Measurements from ENCODE around the gene FAM78A. TPM values are rescaled to one million over a fixed set of nuclear protein-coding genes. Genes with fewer than 3 reads are reported as not detected.
A peak's percentile ranks its signal among the peaks of the same experiment; 100 is the strongest.

Gene FAM78A
- total and polyA plus RNA-seq, 3 experiments from 2014 or later = 27.6 to 44.4 (median 43.6) TPM

GRCh38 chr9:131312822-131313770 lies 36.8 kb upstream of the FAM78A start:
- no peak overlapping the region for H3K4me3 ChIP-seq (ENCODE audit: low read length)
- Mint-ChIP-seq H3K27me3 (peaks cover 0 to 2% of the 10 kb centered on the region in 2 donors), H3K9me3 (no peaks in the 10 kb centered on the region), H3K27ac (peak overlapping the region in 4 of 8 donors; percentile 80 to 89 (median 86)), H3K4me3 (peak overlapping the region in 2 of 7 donors; percentile 3 to 76), H3K36me3 (no peaks in the 10 kb centered on the region), H3K4me1 (peaks cover 10 to 19% (median 11%) of the 10 kb centered on the region in 3 donors)
- H3K27me3 ChIP-seq (ENCODE audit: insufficient read depth, low read length, poor library complexity, severe bottlenecking) = no peaks in the 10 kb centered on the region
- H3K9me3 ChIP-seq (ENCODE audit: low read length) = no peaks in the 10 kb centered on the region
- no peaks in the 10 kb centered on the region for H3K36me3 ChIP-seq (ENCODE audit: insufficient read depth, low read length)
- no peak overlapping the region for H3K27ac ChIP-seq (ENCODE audit: low read depth, low read length)
- peaks cover 15% of the 10 kb centered on the region for H3K4me1 ChIP-seq (ENCODE audit: insufficient read depth, low read length)
- ChIA-PET CTCF (no interaction called here), POLR2A (no interaction called here)
- DNase-seq = no peak

DNA sequence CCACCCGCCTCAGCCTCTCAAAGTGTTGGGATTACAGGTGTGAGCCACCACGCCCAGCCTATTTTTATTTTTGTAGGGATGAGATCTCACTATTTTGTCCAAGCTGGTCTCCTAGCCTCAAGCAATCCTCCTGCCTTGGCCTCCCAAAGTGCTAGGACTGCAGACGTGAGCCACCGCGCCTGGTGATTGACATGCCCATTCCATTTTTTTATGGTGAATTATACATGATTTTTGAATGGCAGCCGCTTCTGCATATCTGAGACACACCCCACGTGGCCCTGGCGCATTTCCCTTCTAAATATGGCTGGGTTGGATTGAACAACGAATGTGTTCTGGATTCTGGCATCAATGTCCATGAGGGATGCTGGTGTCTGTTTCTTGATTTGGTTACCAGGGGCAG lies 35.9 kb upstream of the FAM78A start:
- no peak for DNase-seq
- ChIA-PET CTCF (no interaction called here), POLR2A (no interaction called here)
- Histone ChIP-seq H3K36me3 (ENCODE audit: insufficient read depth, low read length) (no peaks in the 10 kb centered on the region), H3K4me3 (ENCODE audit: low read length) (no peak overlapping the region), H3K27ac (ENCODE audit: low read depth, low read length) (no peak overlapping the region), H3K9me3 (ENCODE audit: low read length) (no peaks in the 10 kb centered on the region), H3K27me3 (ENCODE audit: insufficient read depth, low read length, poor library complexity, severe bottlenecking) (no peaks in the 10 kb centered on the region), H3K4me1 (ENCODE audit: insufficient read depth, low read length) (peaks cover 15% of the 10 kb centered on the region)
- Mint-ChIP-seq H3K9me3 (no peaks in the 10 kb centered on the region), H3K36me3 (no peaks in the 10 kb centered on the region), H3K4me3 (peak overlapping the region in 2 of 7 donors; percentile 3 to 16), H3K27ac (peak overlapping the region in 3 of 8 donors; percentile 80 to 89 (median 87)), H3K4me1 (peaks cover 10 to 19% (median 11%) of the 10 kb centered on the region in 3 donors), H3K27me3 (peaks cover 0 to 2% of the 10 kb centered on the region in 2 donors)

- Histone ChIP-seq H3K27ac (ENCODE audit: low read depth, low read length) (no peak overlapping the region), H3K36me3 (ENCODE audit: insufficient read depth, low read length) (no peaks in the 10 kb centered on the region), H3K4me3 (ENCODE audit: low read length) (peak overlapping the region; percentile 66), H3K9me3 (ENCODE audit: low read length) (no peaks in the 10 kb centered on the region), H3K4me1 (ENCODE audit: insufficient read depth, low read length) (peaks cover 15% of the 10 kb centered on the region), H3K27me3 (ENCODE audit: insufficient read depth, low read length, poor library complexity, severe bottlenecking) (no peaks in the 10 kb centered on the region)
- DNase-seq = peak; percentile 59 to 83 (median 70)
- CTCF ChIA-PET = interaction anchor here (0.7 to 0.8 kb wide), 2 partner anchors 22 to 131 kb away, joined by 3 read pairs; no protein-coding TSS in a partner anchor
- peaks cover 0 to under 1% of the 10 kb centered on the region in 2 donors for H3K27me3 Mint-ChIP-seq
- peak overlapping the region; percentile 50 to 93 (median 70) for H3K27ac Mint-ChIP-seq
- POLR2A ChIA-PET = interaction anchor here (0.7 kb wide), 1 partner anchor 1183 kb away, joined by 7 read pairs; no protein-coding TSS in a partner anchor
- H3K4me1 Mint-ChIP-seq = peaks cover 10 to 19% (median 11%) of the 10 kb centered on the region in 3 donors
- H3K4me3 Mint-ChIP-seq = peak overlapping the region; percentile 12 to 85 (median 67)
- H3K36me3 Mint-ChIP-seq = no peaks in the 10 kb centered on the region
- H3K9me3 Mint-ChIP-seq = no peaks in the 10 kb centered on the region
Measured at GRCh38 chr9:131310833-131311554, 34.7 kb upstream of the FAM78A start.

DNA sequence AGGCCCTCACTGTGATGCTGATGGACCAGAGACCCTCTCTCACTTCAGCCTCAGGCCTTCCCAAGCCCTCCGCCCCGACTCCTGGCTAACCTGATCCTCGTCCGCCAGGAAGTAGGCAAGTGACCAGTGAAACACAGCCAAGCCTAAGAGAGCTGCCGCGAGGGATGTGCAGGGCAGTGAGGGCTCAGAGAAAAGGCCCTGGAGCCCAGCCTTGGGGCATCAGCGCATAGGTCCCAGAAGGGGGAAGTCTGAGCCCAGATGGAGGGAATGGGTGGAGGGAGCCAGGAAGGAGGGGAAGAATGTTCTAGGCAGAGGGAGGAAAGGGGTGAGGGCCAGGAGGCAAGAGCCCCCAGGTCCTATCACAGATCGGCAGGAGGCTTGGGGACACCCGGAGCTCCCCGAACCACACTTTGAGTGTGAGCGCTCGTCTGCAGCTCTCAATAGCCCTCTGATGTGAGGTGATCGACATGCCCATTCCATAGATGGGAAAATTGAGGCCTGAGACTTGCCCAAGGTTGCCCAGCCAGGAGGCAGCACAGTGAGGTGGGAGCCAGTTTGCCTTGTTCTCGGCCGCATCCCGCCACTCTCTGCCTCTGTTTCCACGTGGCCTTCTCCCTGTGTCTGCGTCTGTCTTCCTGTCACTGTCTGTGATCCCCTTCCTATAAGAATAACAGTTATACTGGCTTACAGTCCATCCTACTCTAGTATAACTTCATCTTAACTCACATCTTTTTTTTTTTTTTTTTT lies 33.4 kb upstream of the FAM78A start:
- Histone ChIP-seq H3K27me3 (ENCODE audit: insufficient read depth, low read length, poor library complexity, severe bottlenecking) (no peaks in the 10 kb centered on the region), H3K4me3 (ENCODE audit: low read length) (no peak overlapping the region), H3K27ac (ENCODE audit: low read depth, low read length) (no peak overlapping the region), H3K9me3 (ENCODE audit: low read length) (no peaks in the 10 kb centered on the region), H3K36me3 (ENCODE audit: insufficient read depth, low read length) (no peaks in the 10 kb centered on the region), H3K4me1 (ENCODE audit: insufficient read depth, low read length) (peaks cover 15% of the 10 kb centered on the region)
- Mint-ChIP-seq H3K27ac (peak overlapping the region in 4 of 8 donors; percentile 43 to 75 (median 65)), H3K4me3 (no peak overlapping the region), H3K9me3 (no peaks in the 10 kb centered on the region), H3K4me1 (peaks cover 10 to 19% (median 11%) of the 10 kb centered on the region in 3 donors), H3K27me3 (no peaks in the 10 kb centered on the region), H3K36me3 (no peaks in the 10 kb centered on the region)
- DNase-seq = no peak
- POLR2A ChIA-PET = no interaction called here
- CTCF ChIA-PET = interaction anchor here (1.0 kb wide), 1 partner anchor 132 kb away, joined by 3 read pairs; no protein-coding TSS in a partner anchor

DNA sequence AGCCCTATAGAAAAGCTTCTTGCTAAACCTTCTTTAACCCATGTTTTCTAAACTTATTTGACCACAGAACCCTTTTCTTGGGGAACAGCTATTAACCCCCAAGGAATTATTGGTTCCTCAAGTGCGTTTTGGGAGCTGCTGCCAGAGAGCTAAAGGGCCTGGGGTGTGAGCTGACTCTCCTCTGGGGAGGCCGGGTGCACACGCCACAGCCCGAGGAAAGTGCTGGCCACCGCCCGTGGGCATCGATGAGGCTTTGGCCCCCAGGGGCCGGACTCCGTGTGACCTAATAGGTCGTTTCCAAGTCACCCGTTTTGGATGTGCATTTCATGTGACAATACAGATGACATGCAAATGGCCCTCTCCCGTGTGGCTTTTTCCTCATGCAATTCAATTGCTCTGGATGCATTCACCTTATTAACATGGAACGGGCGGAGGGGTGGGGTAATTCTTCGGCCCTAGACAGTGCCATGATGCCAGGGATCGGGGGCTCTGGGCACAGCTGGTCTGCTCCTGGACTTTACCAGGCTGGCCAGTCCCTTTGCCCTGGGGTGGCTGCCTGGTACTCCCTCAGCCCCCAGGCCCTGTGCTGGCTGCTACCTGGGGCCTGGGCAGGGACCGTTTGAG lies 32.7 kb upstream of the FAM78A start:
- Histone ChIP-seq H3K4me3 (ENCODE audit: low read length) (no peak overlapping the region), H3K36me3 (ENCODE audit: insufficient read depth, low read length) (no peaks in the 10 kb centered on the region), H3K27me3 (ENCODE audit: insufficient read depth, low read length, poor library complexity, severe bottlenecking) (no peaks in the 10 kb centered on the region), H3K9me3 (ENCODE audit: low read length) (no peaks in the 10 kb centered on the region), H3K27ac (ENCODE audit: low read depth, low read length) (no peak overlapping the region), H3K4me1 (ENCODE audit: insufficient read depth, low read length) (peaks cover 15% of the 10 kb centered on the region)
- DNase-seq = no peak
- H3K27me3 Mint-ChIP-seq = no peaks in the 10 kb centered on the region
- no peaks in the 10 kb centered on the region for H3K9me3 Mint-ChIP-seq
- POLR2A ChIA-PET = no interaction called here
- peaks cover 10 to 19% (median 11%) of the 10 kb centered on the region in 3 donors for H3K4me1 Mint-ChIP-seq
- CTCF ChIA-PET = interaction anchor here (1.0 to 1.4 kb wide), 2 partner anchors 52 to 132 kb away, joined by 3 to 4 read pairs; no protein-coding TSS in a partner anchor
- peak overlapping the region in 2 of 8 donors; percentile 43 to 73 for H3K27ac Mint-ChIP-seq
- no peak overlapping the region for H3K4me3 Mint-ChIP-seq
- H3K36me3 Mint-ChIP-seq = no peaks in the 10 kb centered on the region

DNA sequence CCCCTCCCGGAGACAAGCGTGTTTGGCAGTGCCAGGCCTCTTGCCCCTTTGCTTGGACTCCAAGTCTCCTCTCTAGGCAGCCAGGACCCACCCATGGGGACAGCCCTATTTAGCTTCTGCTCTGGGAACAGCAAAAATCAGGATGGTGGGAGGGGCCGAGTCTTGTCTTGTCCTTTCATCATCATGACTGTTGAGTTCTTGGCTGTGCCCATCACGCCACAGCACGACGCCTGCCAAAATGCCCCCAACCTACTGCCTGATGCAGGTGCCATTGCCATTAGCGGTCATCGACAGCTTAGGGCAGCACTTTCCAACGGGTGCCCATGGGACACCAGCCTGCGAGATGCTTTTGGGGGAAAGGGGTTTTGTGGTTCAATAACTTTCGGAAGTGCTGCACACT lies 32.1 kb upstream of the FAM78A start:
- Histone ChIP-seq H3K27me3 (ENCODE audit: insufficient read depth, low read length, poor library complexity, severe bottlenecking) (no peaks in the 10 kb centered on the region), H3K36me3 (ENCODE audit: insufficient read depth, low read length) (no peaks in the 10 kb centered on the region), H3K9me3 (ENCODE audit: low read length) (no peaks in the 10 kb centered on the region), H3K4me3 (ENCODE audit: low read length) (no peak overlapping the region), H3K27ac (ENCODE audit: low read depth, low read length) (no peak overlapping the region), H3K4me1 (ENCODE audit: insufficient read depth, low read length) (peaks cover 15% of the 10 kb centered on the region)
- no peak for DNase-seq
- CTCF ChIA-PET = interaction anchor here (1.4 kb wide), 1 partner anchor 52 kb away, joined by 4 read pairs; no protein-coding TSS in a partner anchor
- H3K27ac Mint-ChIP-seq = no peak overlapping the region
- H3K4me1 Mint-ChIP-seq = peaks cover 10 to 19% (median 11%) of the 10 kb centered on the region in 3 donors
- no peaks in the 10 kb centered on the region for H3K36me3 Mint-ChIP-seq
- H3K9me3 Mint-ChIP-seq = no peaks in the 10 kb centered on the region
- H3K4me3 Mint-ChIP-seq = no peak overlapping the region
- POLR2A ChIA-PET = no interaction called here
- no peaks in the 10 kb centered on the region for H3K27me3 Mint-ChIP-seq

GRCh38 chr9:131307974-131308373 lies 31.7 kb upstream of the FAM78A start:
- no peaks in the 10 kb centered on the region for H3K9me3 Mint-ChIP-seq
- POLR2A ChIA-PET = no interaction called here

More at GRCh38 chr9:131307974-131308373, 31.7 kb upstream of the FAM78A start:
- no peaks in the 10 kb centered on the region for H3K36me3 Mint-ChIP-seq
- no peak overlapping the region for H3K4me3 Mint-ChIP-seq
- no peak for DNase-seq
- H3K4me3 ChIP-seq (ENCODE audit: low read length) = no peak overlapping the region
- H3K9me3 ChIP-seq (ENCODE audit: low read length) = no peaks in the 10 kb centered on the region
- H3K4me1 ChIP-seq (ENCODE audit: insufficient read depth, low read length) = peaks cover 15% of the 10 kb centered on the region
- H3K4me1 Mint-ChIP-seq = peaks cover 10 to 19% (median 11%) of the 10 kb centered on the region in 3 donors
- H3K27me3 Mint-ChIP-seq = no peaks in the 10 kb centered on the region
- CTCF ChIA-PET = interaction anchor here (1.2 to 1.4 kb wide), 2 partner anchors 29 to 51 kb away, joined by 3 to 4 read pairs; no protein-coding TSS in a partner anchor
- no peaks in the 10 kb centered on the region for H3K36me3 ChIP-seq (ENCODE audit: insufficient read depth, low read length)
- H3K27ac Mint-ChIP-seq = no peak overlapping the region
- H3K27me3 ChIP-seq (ENCODE audit: insufficient read depth, low read length, poor library complexity, severe bottlenecking) = no peaks in the 10 kb centered on the region
- no peak overlapping the region for H3K27ac ChIP-seq (ENCODE audit: low read depth, low read length)

Measured in CD8-positive, alpha-beta memory T cell (primary cell).